Panc1 (cell line): ENCODE measurements around the gene CETP. TPM values are rescaled to one million over a fixed set of nuclear protein-coding genes. Genes with fewer than 3 reads are reported as not detected.

Experiments
- ATAC-seq: fragments of 200-7000 bp; cut with Tn5 transposase; 2 replicates; pipeline ENCODE4 v1.9.1; 2020; ENCODE audit warnings: mild to moderate bottlenecking, moderate library complexity
- BruUV-seq: library from RNA; stranded (reverse); fragments of 400-500 nt; replicated peaks from 2 replicates; lab custom pipeline; 2021; lab: Mats Ljungman, UMichigan
- CTCF ChIA-PET: fragments of 300-600 bp; sonication (Branson Sonifier 250); formaldehyde crosslinking; loops from one replicate; lab custom pipeline; 2022; ENCODE audit warnings: antibody characterized with exemption; lab: Charles Lee
- POLR2A ChIA-PET: fragments of 300-600 bp; sonication (Branson Sonifier 250); formaldehyde crosslinking; loops from one replicate; lab custom pipeline; 2022; ENCODE audit warnings: antibody characterized with exemption; lab: Charles Lee
- DNase-seq: peaks from one replicate; pipeline ENCODE4 v3.0.0-alpha.2; 2010; ENCODE audit warnings: low read depth, low spot score
- H3K27ac ChIP-seq: 2 replicates; pipeline ENCODE4 v1.5.1; 2011; ENCODE audit warnings: mild to moderate bottlenecking, low read length, inconsistent platforms
- H3K27me3 ChIP-seq: fragments of 200-500 bp; sonication (Bioruptor generic); 2 replicates; pipeline ENCODE4 v1.6.0; 2014; ENCODE audit warnings: low read length, inconsistent platforms; ENCODE audit not compliant: control insufficient read depth, insufficient read depth
- H3K36me3 ChIP-seq: fragments of 200-500 bp; sonication (Bioruptor generic); 2 replicates; pipeline ENCODE4 v1.5.1; 2014; ENCODE audit warnings: inconsistent platforms, mild to moderate bottlenecking, low read length, moderate library complexity; ENCODE audit not compliant: control insufficient read depth, insufficient read depth
- H3K4me1 ChIP-seq: 2 replicates; pipeline ENCODE4 v1.5.1; 2011; ENCODE audit warnings: inconsistent platforms, mild to moderate bottlenecking, low read length, moderate library complexity; ENCODE audit not compliant: control insufficient read depth, insufficient read depth
- H3K4me3 ChIP-seq, 2 experiments: 2 replicates each; pipeline ENCODE4 v1.5.1; 2011 to 2012; ENCODE audit warnings: low read depth in 2 of 2, low read length in 2 of 2, mild to moderate bottlenecking in 2 of 2, inconsistent platforms in 1 of 2, moderate library complexity in 1 of 2
- H3K9me3 ChIP-seq: fragments of 200-500 bp; sonication (Bioruptor generic); 2 replicates; pipeline ENCODE4 v1.5.1; 2014; ENCODE audit warnings: low read depth, mild to moderate bottlenecking, inconsistent platforms, low read length, moderate library complexity; ENCODE audit not compliant: control insufficient read depth, insufficient read depth
- POLR2AphosphoS5 ChIP-seq: IDR thresholded peaks from 2 replicates; pipeline ENCODE4 v1.6.1; 2012; ENCODE audit warnings: mild to moderate bottlenecking, low read depth, low read length, moderate library complexity
- SIN3A ChIP-seq: IDR thresholded peaks from 2 replicates; pipeline ENCODE4 v1.6.1; 2012; ENCODE audit warnings: low read depth, mild to moderate bottlenecking, low read length, moderate library complexity, borderline replicate concordance; ENCODE audit not compliant: insufficient read depth
- TCF7L2 ChIP-seq: IDR thresholded peaks from 2 replicates; pipeline ENCODE4 v1.6.1; 2011; ENCODE audit warnings: mild to moderate bottlenecking, low read depth, low read length, inconsistent platforms
- in situ Hi-C: cut with HindIII; loops from 2 replicates; pipeline ENCODE4 v1.10.0; 2016; ENCODE audit warnings: low sequenced_read_pairs, low pct_unique_long_range_greater_than_20kb
- intact Hi-C: fragments of 100-400 bp; cut with micrococcal nuclease; formaldehyde crosslinking; loops from one replicate; pipeline ENCODE4 v1.10.0; 2022; ENCODE audit not compliant: unreplicated experiment
- total RNA-seq: library from RNA; stranded (reverse); gene quantifications from one replicate; pipeline ENCODE4 v1.2.1, GENCODE V29; 2021; ENCODE audit not compliant: unreplicated experiment
- TF ChIP-seq, protein P1 (sequence below), 2 experiments: IDR thresholded peaks; 2 replicates each; pipeline ENCODE4 v1.6.1; 2011 to 2012; ENCODE audit warnings: low read depth in 2 of 2, control low read depth in 1 of 2, low read length in 1 of 2, mild to moderate bottlenecking in 1 of 2, moderate library complexity in 1 of 2; ENCODE audit not compliant: insufficient read depth in 1 of 2
- TF ChIP-seq, protein P2 (sequence below): fragments of 450-650 bp; IDR thresholded peaks from 2 replicates; pipeline ENCODE4 v1.5.1; 2017; ENCODE audit warnings: mild to moderate bottlenecking

CETP gene
- total RNA-seq, 1 experiment from 2014 or later: not detected

DNA sequence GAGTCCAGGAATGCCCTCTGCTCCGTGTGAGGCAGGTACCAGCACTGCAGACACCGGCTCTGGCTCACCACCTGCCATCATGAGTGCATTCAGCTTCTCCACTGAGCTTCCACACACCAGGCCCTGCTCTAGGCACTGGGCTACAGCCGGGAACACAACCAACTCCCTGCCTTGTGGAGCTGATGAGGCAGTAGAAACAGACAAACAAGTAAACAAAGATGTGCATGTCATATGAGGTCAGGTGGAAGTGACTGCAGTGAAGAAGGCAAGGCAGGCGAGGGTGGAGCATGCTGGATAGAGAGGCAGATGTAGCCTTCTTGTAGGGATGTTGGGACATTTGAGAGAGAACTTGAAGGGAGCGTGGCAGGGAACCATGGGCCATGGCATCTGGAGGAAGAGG is 32.6 kb downstream of the CETP start:
- Histone ChIP-seq H3K27me3 (no peaks in the 10 kb centered on the region), H3K4me1 (peaks cover 3% of the 10 kb centered on the region; the same call in 1 of the 2 replicates), H3K4me3 (no peak overlapping the region), H3K36me3 (no peaks in the 10 kb centered on the region), H3K9me3 (no peaks in the 10 kb centered on the region), H3K27ac (no peak overlapping the region)
- CTCF ChIA-PET: no interaction called here
- ATAC-seq: no peak
- POLR2A ChIA-PET: no interaction called here
- DNase-seq: no peak
- TF ChIP-seq POLR2AphosphoS5: no peak
- TF ChIP-seq, protein P1, sequence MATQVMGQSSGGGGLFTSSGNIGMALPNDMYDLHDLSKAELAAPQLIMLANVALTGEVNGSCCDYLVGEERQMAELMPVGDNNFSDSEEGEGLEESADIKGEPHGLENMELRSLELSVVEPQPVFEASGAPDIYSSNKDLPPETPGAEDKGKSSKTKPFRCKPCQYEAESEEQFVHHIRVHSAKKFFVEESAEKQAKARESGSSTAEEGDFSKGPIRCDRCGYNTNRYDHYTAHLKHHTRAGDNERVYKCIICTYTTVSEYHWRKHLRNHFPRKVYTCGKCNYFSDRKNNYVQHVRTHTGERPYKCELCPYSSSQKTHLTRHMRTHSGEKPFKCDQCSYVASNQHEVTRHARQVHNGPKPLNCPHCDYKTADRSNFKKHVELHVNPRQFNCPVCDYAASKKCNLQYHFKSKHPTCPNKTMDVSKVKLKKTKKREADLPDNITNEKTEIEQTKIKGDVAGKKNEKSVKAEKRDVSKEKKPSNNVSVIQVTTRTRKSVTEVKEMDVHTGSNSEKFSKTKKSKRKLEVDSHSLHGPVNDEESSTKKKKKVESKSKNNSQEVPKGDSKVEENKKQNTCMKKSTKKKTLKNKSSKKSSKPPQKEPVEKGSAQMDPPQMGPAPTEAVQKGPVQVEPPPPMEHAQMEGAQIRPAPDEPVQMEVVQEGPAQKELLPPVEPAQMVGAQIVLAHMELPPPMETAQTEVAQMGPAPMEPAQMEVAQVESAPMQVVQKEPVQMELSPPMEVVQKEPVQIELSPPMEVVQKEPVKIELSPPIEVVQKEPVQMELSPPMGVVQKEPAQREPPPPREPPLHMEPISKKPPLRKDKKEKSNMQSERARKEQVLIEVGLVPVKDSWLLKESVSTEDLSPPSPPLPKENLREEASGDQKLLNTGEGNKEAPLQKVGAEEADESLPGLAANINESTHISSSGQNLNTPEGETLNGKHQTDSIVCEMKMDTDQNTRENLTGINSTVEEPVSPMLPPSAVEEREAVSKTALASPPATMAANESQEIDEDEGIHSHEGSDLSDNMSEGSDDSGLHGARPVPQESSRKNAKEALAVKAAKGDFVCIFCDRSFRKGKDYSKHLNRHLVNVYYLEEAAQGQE (IDR thresholded peaks at IDR 0.05; ENCODE audit: insufficient read depth in 1 of 2, low read depth in 2 of 2, low read length in 1 of 2): no peak
- TF ChIP-seq, protein P2, sequence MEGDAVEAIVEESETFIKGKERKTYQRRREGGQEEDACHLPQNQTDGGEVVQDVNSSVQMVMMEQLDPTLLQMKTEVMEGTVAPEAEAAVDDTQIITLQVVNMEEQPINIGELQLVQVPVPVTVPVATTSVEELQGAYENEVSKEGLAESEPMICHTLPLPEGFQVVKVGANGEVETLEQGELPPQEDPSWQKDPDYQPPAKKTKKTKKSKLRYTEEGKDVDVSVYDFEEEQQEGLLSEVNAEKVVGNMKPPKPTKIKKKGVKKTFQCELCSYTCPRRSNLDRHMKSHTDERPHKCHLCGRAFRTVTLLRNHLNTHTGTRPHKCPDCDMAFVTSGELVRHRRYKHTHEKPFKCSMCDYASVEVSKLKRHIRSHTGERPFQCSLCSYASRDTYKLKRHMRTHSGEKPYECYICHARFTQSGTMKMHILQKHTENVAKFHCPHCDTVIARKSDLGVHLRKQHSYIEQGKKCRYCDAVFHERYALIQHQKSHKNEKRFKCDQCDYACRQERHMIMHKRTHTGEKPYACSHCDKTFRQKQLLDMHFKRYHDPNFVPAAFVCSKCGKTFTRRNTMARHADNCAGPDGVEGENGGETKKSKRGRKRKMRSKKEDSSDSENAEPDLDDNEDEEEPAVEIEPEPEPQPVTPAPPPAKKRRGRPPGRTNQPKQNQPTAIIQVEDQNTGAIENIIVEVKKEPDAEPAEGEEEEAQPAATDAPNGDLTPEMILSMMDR: no peak
- no peak for TF ChIP-seq SIN3A
- TF ChIP-seq TCF7L2: no peak
- no TSS peak for BruUV-seq
- intact Hi-C loops (no loop called here), in situ Hi-C loops (no loop called here)

DNA sequence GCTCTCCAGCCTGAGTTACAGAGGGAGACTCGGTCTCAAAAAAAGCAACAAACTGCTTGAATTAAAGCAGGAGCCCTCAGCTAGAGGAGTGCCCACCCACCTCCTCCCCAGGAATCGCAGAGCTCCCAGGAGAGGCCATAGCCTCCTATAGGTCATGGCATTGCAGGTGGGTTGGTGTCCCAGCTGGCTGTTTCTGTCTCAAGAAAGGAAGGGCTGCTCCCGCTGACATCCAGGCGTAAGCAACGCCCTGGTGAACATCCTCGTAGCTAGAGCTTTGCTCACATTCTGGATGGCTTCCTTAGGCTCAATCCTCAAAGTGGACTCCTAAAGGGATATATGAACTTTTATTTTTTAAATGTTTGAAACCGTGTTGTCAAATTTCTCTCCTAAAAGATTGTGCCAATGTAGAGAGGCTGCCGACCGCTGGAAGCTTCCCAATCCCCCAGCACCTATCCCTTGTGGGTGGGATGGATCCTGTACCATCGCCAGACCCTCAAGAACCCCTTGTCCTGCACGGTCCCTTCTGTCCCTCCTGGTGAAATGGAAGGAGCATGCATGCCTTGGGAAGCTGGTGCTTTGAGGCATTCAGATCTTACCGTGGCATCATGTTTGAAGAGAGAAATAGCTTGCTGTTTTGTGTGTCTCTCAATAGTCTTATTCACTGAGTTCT is 33.5 kb downstream of the CETP start:
- no peaks in the 10 kb centered on the region for H3K27me3 ChIP-seq
- ChIA-PET POLR2A (interaction anchor here (0.5 kb wide), 1 partner anchor 10 kb away, joined by 3 read pairs; no protein-coding TSS in a partner anchor), CTCF (no interaction called here)
- H3K27ac ChIP-seq: no peak overlapping the region
- in situ Hi-C loops (no loop called here), intact Hi-C loops (no loop called here)
- H3K9me3 ChIP-seq: no peaks in the 10 kb centered on the region
- H3K36me3 ChIP-seq: no peaks in the 10 kb centered on the region
- DNase-seq (no peak), ATAC-seq (no peak)
- H3K4me3 ChIP-seq: no peak overlapping the region
- H3K4me1 ChIP-seq: no peaks in the 10 kb centered on the region
- BruUV-seq: no TSS peak
- TF ChIP-seq TCF7L2 (no peak), SIN3A (no peak), POLR2AphosphoS5 (no peak)
- TF ChIP-seq, protein P2: no peak
- TF ChIP-seq, protein P1 (IDR thresholded peaks at IDR 0.05; ENCODE audit: insufficient read depth in 1 of 2, low read depth in 2 of 2, low read length in 1 of 2): no peak
